ENCODE data around the gene SPATS2L. TPM values are rescaled to one million over a fixed set of nuclear protein-coding genes. Genes with fewer than 3 reads are reported as not detected.

SPATS2L gene
- total and polyA plus RNA-seq, 8 donors = 36.8 to 245 (median 80.7) TPM

DNA sequence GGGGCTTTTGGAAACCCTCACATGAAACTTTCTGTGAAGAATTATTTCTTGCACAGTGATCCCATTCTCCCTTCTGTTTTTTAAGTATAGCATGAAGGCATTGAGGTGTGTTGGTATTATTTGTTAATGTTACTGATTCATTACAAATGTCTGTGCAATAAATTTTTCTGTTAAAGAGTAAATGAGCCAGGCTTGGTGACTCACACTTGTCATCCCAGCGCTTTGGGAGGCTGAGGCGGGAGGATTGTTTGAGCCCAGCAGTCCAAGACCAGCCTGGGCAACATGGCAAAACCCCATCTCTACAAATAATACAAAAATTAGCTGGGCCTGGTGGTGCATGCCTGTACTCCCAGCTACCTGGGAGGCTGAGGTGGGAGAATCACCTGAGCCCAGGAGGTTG is 115.6 kb downstream of the SPATS2L start:
- H3K27ac ChIP-seq = no peak overlapping the region
- no peak overlapping the region for H3K4me3 ChIP-seq
- TF ChIP-seq, protein P1, sequence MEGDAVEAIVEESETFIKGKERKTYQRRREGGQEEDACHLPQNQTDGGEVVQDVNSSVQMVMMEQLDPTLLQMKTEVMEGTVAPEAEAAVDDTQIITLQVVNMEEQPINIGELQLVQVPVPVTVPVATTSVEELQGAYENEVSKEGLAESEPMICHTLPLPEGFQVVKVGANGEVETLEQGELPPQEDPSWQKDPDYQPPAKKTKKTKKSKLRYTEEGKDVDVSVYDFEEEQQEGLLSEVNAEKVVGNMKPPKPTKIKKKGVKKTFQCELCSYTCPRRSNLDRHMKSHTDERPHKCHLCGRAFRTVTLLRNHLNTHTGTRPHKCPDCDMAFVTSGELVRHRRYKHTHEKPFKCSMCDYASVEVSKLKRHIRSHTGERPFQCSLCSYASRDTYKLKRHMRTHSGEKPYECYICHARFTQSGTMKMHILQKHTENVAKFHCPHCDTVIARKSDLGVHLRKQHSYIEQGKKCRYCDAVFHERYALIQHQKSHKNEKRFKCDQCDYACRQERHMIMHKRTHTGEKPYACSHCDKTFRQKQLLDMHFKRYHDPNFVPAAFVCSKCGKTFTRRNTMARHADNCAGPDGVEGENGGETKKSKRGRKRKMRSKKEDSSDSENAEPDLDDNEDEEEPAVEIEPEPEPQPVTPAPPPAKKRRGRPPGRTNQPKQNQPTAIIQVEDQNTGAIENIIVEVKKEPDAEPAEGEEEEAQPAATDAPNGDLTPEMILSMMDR (IDR thresholded peaks at IDR 0.05) = no peak
- H3K36me3 ChIP-seq = peaks cover 20 to 77% (median 60%) of the 10 kb centered on the region in 4 donors
- no peak for DNase-seq
- H3K4me1 ChIP-seq = peaks cover 0 to 11% (median 3%) of the 10 kb centered on the region in 4 donors
- no peaks in the 10 kb centered on the region for H3K9me3 ChIP-seq
- H3K27me3 ChIP-seq = no peaks in the 10 kb centered on the region
- WGBS, 5 donors = 97 to 100% (median 98%) methylated on average over 2 of the region's 2 CpGs
- intact Hi-C loops (cut with DNase I; ENCODE audit: low total_unique reads) = no loop called here

DNA sequence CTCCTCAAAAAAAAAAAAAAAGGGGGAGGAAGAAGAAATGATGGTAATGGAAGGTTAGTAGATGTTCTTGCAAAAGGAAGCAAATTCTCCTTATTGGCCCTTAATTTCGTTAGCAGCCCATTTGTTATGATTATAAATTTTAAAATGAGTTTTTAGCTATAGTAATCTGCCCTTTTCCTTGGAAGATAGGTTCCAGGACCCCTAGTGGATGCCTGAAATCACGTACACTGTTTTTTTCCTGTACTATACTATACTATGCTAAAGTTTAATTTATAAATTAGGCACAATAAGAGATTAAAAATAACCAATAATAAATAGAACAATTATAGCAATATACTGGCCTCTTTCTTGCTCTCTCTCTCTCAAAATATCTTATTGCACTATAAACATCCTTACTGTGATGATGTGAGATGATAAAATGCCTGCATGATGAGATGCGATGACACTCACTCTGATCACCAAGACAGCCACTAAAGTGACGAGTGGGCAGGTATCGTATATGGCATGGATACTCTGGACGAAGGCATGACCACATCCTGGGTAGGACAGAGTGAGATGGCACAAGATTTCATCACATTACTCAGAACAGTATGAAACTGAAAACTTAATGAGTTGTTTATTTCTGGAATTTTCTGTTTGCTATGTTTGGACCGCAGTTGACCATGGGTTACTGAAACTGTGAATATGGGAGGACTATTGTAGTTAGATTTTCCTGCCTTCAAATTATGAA is 116.2 kb downstream of the SPATS2L start:
- 90 to 93% (median 92%) methylated on average over 7 of the region's 7 CpGs for WGBS, 5 donors
- Histone ChIP-seq H3K27ac (no peak overlapping the region), H3K27me3 (no peaks in the 10 kb centered on the region), H3K4me1 (peaks cover 0 to 11% (median 3%) of the 10 kb centered on the region in 4 donors), H3K9me3 (no peaks in the 10 kb centered on the region), H3K36me3 (peaks cover 20 to 72% (median 54%) of the 10 kb centered on the region in 4 donors), H3K4me3 (no peak overlapping the region)
- TF ChIP-seq EP300 (IDR thresholded peaks at IDR 0.05) (no peak), POLR2A (IDR thresholded peaks at IDR 0.05) (no peak), POLR2AphosphoS5 (IDR thresholded peaks at IDR 0.05) (no peak)
- TF ChIP-seq, protein P1 (IDR thresholded peaks at IDR 0.05) = no peak
- DNase-seq = no peak
- intact Hi-C loops (cut with DNase I; ENCODE audit: low total_unique reads) = no loop called here

DNA sequence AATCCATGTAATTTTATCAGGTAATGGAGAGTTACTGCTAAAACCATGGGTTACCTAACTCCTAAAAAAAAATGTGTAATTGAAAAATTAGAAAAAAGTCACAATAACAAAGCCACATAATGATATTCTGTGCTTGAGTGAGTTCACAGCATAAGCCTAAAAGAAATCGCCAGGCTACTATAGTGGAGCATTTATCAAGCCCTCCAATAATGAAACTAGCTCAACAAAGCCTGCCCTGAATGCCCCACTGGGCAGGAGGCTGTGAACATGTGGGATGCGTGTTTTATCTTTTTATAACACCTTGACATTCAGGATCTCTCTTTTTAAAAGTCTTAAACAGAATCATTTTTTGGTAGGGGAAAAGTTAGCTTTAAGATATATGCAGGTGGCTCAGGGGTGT is 117.0 kb downstream of the SPATS2L start:
- H3K27ac ChIP-seq = no peak overlapping the region
- H3K27me3 ChIP-seq = no peaks in the 10 kb centered on the region
- WGBS, 5 donors = 91 to 97% (median 95%) methylated on average over 2 of the region's 2 CpGs
- no peaks in the 10 kb centered on the region for H3K9me3 ChIP-seq
- no peak for DNase-seq
- intact Hi-C loops (cut with DNase I; ENCODE audit: low total_unique reads) = no loop called here
- H3K4me3 ChIP-seq = no peak overlapping the region
- peaks cover 20 to 73% (median 52%) of the 10 kb centered on the region in 4 donors for H3K36me3 ChIP-seq
- no peak for TF ChIP-seq POLR2AphosphoS5 (IDR thresholded peaks at IDR 0.05)
- no peak for TF ChIP-seq EP300 (IDR thresholded peaks at IDR 0.05)
- no peak for TF ChIP-seq POLR2A (IDR thresholded peaks at IDR 0.05)
- TF ChIP-seq, protein P1 (IDR thresholded peaks at IDR 0.05) = no peak
- H3K4me1 ChIP-seq = peaks cover 0 to 11% (median 3%) of the 10 kb centered on the region in 4 donors

DNA sequence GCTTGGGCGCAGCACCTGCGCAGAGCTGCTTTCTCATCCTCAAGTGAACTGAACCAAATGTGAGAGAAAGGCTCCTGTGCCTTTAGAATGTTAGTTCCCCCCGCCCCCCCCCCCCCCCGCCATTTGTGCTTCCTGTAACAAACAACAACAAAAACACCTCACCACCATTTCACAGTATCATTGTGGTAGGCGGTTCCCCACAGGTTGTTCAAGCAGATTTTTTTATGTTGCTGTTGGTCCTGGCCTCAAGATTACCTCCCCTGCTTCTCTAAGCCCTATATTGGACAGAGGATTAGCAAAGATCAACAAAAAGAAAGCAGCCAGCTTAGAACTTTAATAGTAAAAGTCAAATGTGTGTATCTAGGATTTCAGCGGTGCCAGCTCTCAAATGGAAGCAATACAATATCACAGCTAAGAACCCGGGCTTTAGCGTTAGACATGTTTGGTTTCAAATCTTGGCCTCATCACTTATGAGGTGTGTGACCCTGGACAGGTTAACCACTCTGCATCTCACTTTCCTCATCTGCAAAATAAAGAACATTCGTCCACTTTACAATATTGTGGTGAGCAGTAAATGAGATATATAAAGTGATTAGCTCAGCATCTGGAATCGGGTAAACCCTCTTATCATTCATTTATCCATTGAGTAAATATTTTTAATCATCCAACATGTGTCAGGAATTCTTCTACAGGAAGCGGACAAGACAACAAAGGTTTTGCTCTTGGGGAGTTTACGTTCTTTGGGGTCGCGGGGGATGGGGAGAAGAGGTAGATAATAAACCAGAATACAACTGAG is 118.7 kb downstream of the SPATS2L start:
- Histone ChIP-seq H3K36me3 (peaks cover 22 to 58% (median 43%) of the 10 kb centered on the region in 4 donors), H3K4me1 (peaks cover 0 to 11% (median 3%) of the 10 kb centered on the region in 4 donors), H3K4me3 (no peak overlapping the region), H3K9me3 (no peaks in the 10 kb centered on the region), H3K27ac (no peak overlapping the region), H3K27me3 (no peaks in the 10 kb centered on the region)
- WGBS, 5 donors = 69 to 81% (median 72%) methylated on average over 13 to 14 of the region's 14 CpGs
- no peak for TF ChIP-seq POLR2AphosphoS5 (IDR thresholded peaks at IDR 0.05)
- TF ChIP-seq, protein P1 (IDR thresholded peaks at IDR 0.05) = no peak
- DNase-seq = no peak
- intact Hi-C loops (cut with DNase I; ENCODE audit: low total_unique reads) = no loop called here
